Stimulated activated CD4-positive, alpha-beta T cell treated with anti-CD3 and anti-CD28 coated beads, Interleukin-15, amount 100 ng/mL, for 1 hour (primary cell): ENCODE data around the gene CCN6.
"Not testable (repeated sequence)": the region's sequence is repeated elsewhere in the genome, so short reads cannot be mapped to it uniquely, and the experiment has no call there.

Experiments used
- DNase-seq, 2 donors: peaks; one replicate each; pipeline ENCODE4 v3.0.0-alpha.2; 2020; ENCODE audit warnings: low read depth in 1 of 2, low spot score in 1 of 2

CCN6 gene

GRCh38 chr6:112049996-112050395, 3.9 kb upstream of the CCN6 start:
- no peak for DNase-seq

- DNase-seq: no peak
These were observed 3.5 kb upstream of the CCN6 start for GRCh38 chr6:112050429-112050828.

DNA sequence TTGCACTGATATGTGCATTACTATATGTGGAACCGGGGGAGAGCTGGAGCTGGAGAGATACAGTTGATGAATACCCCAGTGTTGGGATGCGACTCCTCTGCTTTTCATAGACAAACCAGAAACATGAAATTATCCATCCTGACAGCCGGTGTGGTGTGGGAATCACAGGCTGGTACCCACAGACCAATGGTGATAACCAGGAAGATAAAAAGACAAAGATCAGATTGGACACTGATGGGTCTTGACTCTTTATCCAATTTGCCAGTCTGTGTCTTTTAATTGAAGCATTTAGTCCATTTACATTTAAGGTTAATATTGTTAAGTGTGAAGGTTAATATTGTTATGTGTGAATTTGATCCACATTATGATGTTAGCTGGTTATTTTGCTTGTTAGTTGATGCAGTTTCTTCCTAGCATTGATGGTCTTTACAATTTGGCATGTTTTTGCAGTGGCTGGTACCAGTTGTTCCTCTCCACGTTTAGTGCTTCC, 2.6 kb upstream of the CCN6 start:
- not testable (repeated sequence) for DNase-seq

- DNase-seq: no peak
These were observed 769 bp downstream of the CCN6 start for GRCh38 chr6:112054555-112055190.

DNA sequence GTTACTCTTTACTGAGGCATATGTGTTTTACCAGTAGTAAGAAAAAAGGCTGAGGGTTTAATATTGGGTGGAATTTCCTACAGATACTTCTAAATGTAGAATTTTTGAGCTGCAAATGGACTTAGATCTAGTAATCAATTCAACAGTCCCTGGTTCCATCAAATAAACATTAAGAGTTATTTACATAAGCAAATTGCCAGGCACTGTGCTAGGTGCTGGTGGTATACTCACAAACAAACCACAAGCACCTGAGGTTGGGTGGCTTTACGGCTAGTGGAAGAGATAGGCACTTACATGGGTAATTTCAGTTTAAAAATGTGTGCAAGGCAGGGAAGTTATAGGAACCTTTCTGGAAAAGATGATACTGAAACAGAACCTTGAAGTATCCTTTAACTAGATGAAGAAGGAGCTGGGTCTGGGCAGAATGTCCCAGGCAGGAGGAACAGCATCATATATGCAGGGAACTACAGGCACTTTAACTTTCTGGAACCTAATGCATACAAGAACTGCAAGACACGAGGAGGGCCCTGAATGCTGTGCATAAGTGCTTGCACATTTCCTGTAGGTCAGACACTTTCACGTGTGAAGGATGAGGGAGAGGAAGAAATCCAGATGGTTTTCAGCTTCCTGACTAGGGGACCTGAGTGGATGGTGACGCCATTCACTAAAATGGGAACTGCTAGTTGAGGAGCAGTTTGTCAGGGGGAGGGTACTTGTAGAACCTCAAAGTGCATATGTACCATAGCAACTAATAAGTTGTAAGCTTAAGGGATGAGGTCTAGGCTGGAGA, 4.5 kb downstream of the CCN6 start:
- DNase-seq: no peak

- no peak for DNase-seq
These were observed 7.7 kb downstream of the CCN6 start for GRCh38 chr6:112061605-112062004.

DNA sequence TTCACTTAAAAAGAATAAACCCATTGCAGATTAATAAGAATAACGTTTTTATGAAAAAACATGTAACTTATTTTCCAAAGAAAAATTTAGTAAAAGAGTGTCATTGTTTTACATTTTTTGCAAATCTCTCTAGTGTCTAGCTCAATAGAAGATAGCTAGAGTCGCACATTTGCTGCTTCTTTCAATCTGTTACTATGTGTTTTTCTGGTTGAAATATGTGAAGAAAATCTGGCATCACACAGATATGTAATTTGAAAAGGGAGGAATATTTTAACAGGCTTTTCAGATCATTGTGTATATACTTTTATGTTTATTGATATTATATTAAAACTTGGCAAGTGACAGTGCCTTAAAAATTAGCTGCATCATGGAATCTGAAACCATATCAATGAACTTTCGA, 9.1 kb downstream of the CCN6 start:
- DNase-seq: no peak

GRCh38 chr6:112065426-112065986, 11.6 kb downstream of the CCN6 start:
- no peak for DNase-seq

- DNase-seq: no peak
These were observed 12.7 kb downstream of the CCN6 start for GRCh38 chr6:112066606-112067005.

- no peak for DNase-seq
These were observed 27.7 kb downstream of the CCN6 start for GRCh38 chr6:112081569-112081968.

DNA sequence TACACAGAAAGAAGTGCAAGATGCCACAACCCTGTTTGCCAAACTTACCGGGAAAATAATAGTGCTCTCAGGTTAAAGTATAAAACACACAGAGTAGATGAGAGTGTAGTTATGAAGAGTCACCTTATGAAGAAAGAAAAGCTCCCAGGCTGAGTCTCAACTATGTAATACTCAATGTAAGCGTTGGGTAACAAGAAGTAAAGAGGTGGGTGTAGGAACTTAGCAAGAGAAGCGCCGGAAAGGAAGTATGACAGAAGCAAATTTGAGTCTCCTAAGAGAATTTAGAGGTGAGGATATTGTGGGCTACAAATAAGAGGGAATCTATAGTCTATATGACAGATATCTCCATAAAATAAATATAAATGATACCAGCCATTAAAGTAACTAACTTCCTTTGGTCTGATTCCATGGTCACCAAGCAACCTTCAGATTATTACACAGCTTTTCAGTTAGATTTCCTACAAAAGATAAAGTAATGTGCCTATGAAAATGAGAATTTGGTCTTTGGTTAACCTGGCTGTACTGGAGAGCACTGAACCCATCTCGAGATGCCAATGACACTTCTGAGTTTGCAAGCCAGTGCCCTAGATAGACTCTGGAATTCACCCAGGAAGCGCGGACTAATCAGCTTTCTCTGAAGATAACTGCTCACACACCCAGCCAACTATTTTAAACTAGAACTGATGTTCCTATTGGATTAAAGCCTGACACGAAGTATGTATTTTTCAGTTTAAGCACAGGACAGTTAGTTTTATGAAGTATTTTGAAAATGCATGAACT, 31.6 kb downstream of the CCN6 start:
- DNase-seq: no peak

DNA sequence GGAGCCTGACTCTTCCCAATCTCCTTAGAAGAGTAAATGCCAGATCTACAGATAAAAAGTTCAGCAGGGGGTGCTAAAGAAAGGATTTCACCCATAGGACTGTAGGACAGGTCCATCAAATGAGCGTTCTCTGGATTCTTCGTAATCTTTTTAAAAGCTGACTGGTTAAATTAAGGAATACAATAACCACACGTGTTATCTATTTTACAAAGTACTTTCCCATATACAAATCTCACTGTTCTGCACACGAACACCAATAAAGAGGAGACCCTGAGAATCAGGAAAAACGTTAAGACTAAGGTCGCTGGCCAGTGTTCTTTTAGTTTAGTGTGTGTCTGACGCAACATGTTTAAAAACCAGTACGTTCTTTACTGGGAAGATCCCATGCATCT, 32.8 kb downstream of the CCN6 start:
- DNase-seq: no peak

- DNase-seq: peak; percentile 72
These were observed 33.4 kb downstream of the CCN6 start, which contains the start of the genes FAM229B and TUBE1 for GRCh38 chr6:112087136-112087911. Gene FAM229B (plus strand): TSS chr6:112087591. CDS start chr6:112099284, 11,693 bp downstream. Gene TUBE1 (minus strand): TSS chr6:112087482. CDS start chr6:112087434, 48 bp downstream.

DNA sequence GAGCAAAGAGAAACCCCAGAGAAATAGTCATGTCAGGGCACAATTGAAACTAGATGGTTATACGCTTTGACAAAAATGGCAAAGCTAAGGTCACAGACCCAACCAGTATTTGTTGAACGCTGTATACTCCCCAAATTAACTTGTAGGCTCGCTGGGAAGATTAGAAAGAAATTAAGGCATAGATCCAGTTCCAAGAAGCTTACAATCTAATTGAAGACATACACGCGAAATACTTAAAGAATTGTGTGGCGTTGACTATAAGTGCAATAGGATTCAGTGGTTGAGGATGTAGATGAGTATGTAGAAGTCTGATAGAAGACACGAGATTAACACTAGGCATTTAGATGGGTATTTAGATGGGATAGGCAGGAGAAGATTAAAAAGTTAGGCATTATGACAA, 34.0 kb downstream of the CCN6 start:
- DNase-seq: no peak

- no peak for DNase-seq
These were observed 43.0 kb downstream of the CCN6 start for GRCh38 chr6:112096901-112097300.

- DNase-seq: no peak
These were observed 46.7 kb downstream of the CCN6 start for GRCh38 chr6:112100561-112100960.

DNA sequence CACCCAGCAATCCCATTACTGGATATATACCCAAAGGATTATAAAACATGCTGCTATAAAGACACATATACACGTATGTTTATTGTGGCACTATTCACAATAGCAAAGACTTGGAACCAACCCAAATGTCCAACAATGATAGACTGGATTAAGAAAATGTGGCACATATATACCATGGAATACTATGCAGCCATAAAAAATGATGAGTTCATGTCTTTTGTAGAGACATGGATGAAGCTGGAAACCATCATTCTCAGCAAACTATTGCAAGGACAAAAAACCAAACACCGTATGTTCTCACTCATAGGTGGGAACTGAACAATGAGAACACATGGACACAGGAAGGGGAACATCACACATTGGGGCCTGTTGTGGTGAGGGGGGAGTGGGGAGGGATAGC, 52.1 kb downstream of the CCN6 start:
- not testable (repeated sequence) for DNase-seq

GRCh38 chr6:112106562-112106961, 52.7 kb downstream of the CCN6 start:
- no peak for DNase-seq

DNA sequence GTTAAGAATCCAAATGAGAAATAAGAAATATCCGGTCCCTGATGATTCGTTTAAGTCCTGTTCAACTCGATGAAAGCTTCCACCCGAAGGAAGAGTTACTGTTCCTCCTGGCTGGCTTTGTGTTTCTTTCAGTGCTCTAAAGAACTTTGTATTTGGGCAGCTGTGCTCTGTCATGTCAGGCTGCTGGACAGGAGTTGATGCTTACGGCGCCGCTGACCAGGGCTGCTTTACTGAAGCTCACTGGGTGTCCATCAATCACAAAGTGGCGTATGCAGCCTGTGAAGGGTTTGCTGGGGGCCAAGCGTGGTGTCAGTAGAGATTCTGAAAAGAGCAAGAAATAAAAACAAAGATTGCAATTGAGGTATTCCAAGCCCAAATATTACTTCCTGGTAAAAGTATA, 55.4 kb downstream of the CCN6 start:
- no peak for DNase-seq

- DNase-seq: no peak
These were observed 59.5 kb downstream of the CCN6 start for GRCh38 chr6:112113431-112113830.

DNA sequence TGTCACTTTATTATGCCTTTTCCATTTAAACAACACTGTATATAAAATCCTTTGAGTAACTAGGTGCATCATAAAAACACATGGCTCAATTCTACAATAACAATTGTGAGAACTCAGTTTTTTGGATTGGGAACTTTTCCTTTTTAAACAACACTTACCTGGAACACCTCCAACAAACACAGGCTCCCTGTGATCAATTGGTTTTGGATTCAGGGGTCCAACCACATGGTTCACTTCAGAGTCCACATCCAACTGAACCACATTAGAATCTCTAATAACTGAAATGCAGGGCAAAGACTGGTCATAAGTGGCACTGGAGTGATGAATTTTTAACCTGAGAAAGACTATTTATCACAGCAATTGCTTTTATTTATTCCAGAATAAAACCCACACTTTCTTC, 60.0 kb downstream of the CCN6 start:
- DNase-seq: no peak
